Activated CD8-positive, alpha-beta memory T cell treated with anti-CD3 and anti-CD28 coated beads, Interleukin-2, amount 50 U/mL, for 4 hours (primary cell): ENCODE results near the gene GRIP1.

Experiments used
- DNase-seq: peaks from one replicate; pipeline ENCODE4 v3.0.0-alpha.2; 2020

GRIP1 gene

GRCh38 chr12:66594688-66595087 is 84.2 kb downstream of the GRIP1 start:
- DNase-seq, result no peak

- no peak for DNase-seq
These were observed 88.4 kb downstream of the GRIP1 start for GRCh38 chr12:66590275-66590985.

- DNase-seq, result no peak
These were observed 89.8 kb downstream of the GRIP1 start for GRCh38 chr12:66589095-66589494.

GRCh38 chr12:66587912-66588311 is 91.0 kb downstream of the GRIP1 start:
- DNase-seq, result no peak

GRCh38 chr12:66584673-66585072 is 94.2 kb downstream of the GRIP1 start:
- no peak for DNase-seq

GRCh38 chr12:66573605-66574004 is 105.3 kb downstream of the GRIP1 start:
- DNase-seq, result no peak

GRCh38 chr12:66572845-66573244 is 106.0 kb downstream of the GRIP1 start:
- DNase-seq, result no peak

GRCh38 chr12:66571361-66571915 is 107.4 kb downstream of the GRIP1 start:
- DNase-seq, result no peak

- DNase-seq, result no peak
These were observed 115.7 kb downstream of the GRIP1 start for GRCh38 chr12:66563220-66563619.

- no peak for DNase-seq
These were observed 123.8 kb downstream of the GRIP1 start for GRCh38 chr12:66555113-66555512.

- DNase-seq, result no peak
These were observed 126.2 kb downstream of the GRIP1 start for GRCh38 chr12:66552716-66553115.

GRCh38 chr12:66550626-66551025 is 128.2 kb downstream of the GRIP1 start:
- no peak for DNase-seq

GRCh38 chr12:66549050-66549389 is 129.9 kb downstream of the GRIP1 start:
- DNase-seq, result no peak

GRCh38 chr12:66548338-66549049 is 130.4 kb downstream of the GRIP1 start:
- no peak for DNase-seq

- no peak for DNase-seq
These were observed 137.4 kb downstream of the GRIP1 start for GRCh38 chr12:66541426-66541825.

- DNase-seq, result no peak
These were observed 139.4 kb downstream of the GRIP1 start for GRCh38 chr12:66539431-66539830.

- DNase-seq, result no peak
These were observed 139.9 kb downstream of the GRIP1 start for GRCh38 chr12:66538970-66539369.

- DNase-seq, result no peak
These were observed 141.0 kb downstream of the GRIP1 start for GRCh38 chr12:66537876-66538275.

- no peak for DNase-seq
These were observed 145.1 kb downstream of the GRIP1 start for GRCh38 chr12:66533767-66534166.

- no peak for DNase-seq
These were observed 147.1 kb downstream of the GRIP1 start for GRCh38 chr12:66531766-66532165.

GRCh38 chr12:66529934-66530333 is 148.9 kb downstream of the GRIP1 start:
- DNase-seq, result no peak

- DNase-seq, result no peak
These were observed 162.3 kb downstream of the GRIP1 start for GRCh38 chr12:66516561-66516960.

GRCh38 chr12:66516133-66516532 is 162.7 kb downstream of the GRIP1 start:
- no peak for DNase-seq

GRCh38 chr12:66514581-66514980 is 164.3 kb downstream of the GRIP1 start:
- DNase-seq, result no peak
